ENCODE data around the gene SMYD3. TPM values are rescaled to one million over a fixed set of nuclear protein-coding genes. Genes with fewer than 3 reads are reported as not detected.

SMYD3 gene
- total and polyA plus RNA-seq, 2 of the 4 experiments (the other 2 are of a cell fraction), result 26.5 to 37.6 TPM

GRCh38 chr1:246544001-246544400 lies 36.9 kb upstream of the SMYD3 start:
- ATAC-seq (ENCODE audit: low read depth) (no peak), DNase-seq (no peak)
- Histone ChIP-seq H4K5ac (ENCODE audit: low read depth, low read length) (no peak overlapping the region), H3K27me3 (ENCODE audit: control insufficient read depth, insufficient read depth, low read length) (no peaks in the 10 kb centered on the region), H2AK5ac (ENCODE audit: low read depth, low read length) (no peak overlapping the region), H3K18ac (ENCODE audit: low read depth, low read length) (no peak overlapping the region), H3K23ac (ENCODE audit: low read depth, low read length) (no peak overlapping the region), H2BK15ac (ENCODE audit: low read depth, low read length) (no peak overlapping the region), H2BK5ac (ENCODE audit: low read depth, low read length, poor library complexity, severe bottlenecking) (no peak overlapping the region), H3K14ac (replicated peaks; ENCODE audit: low read depth, low read length) (no peak overlapping the region), H2AK9ac (replicated peaks; ENCODE audit: low read depth, low read length, poor library complexity) (no peak overlapping the region), H4K8ac (ENCODE audit: low read depth in 2 of 2, low read length in 2 of 2) (no peak overlapping the region), H3K4ac (ENCODE audit: low read depth, low read length) (no peak overlapping the region), H3K9ac (ENCODE audit: low read depth, low read length) (no peak overlapping the region), H2BK120ac (ENCODE audit: low read depth, low read length) (no peak overlapping the region), H2BK20ac (ENCODE audit: low read depth, low read length) (no peak overlapping the region), H4K20me1 (ENCODE audit: insufficient read depth, low read length) (no peaks in the 10 kb centered on the region), H3K4me3 (ENCODE audit: insufficient read depth, low read depth, low read length) (no peak overlapping the region), H2AFZ (replicated peaks; ENCODE audit: low read length, poor library complexity) (no peak overlapping the region), H3K9me1 (ENCODE audit: insufficient read depth, low read length) (0 out of 2 replicates have a peak, but pooled peaks cover 4% of the 10 kb centered on the region), H3K36me3 (ENCODE audit: control insufficient read depth, insufficient read depth, low read length) (peaks cover 37% of the 10 kb centered on the region), H3K4me1 (ENCODE audit: control insufficient read depth, insufficient read depth, low read length) (no peaks in the 10 kb centered on the region), H3K4me2 (ENCODE audit: low read depth, low read length) (no peak overlapping the region), H3K79me1 (ENCODE audit: low read depth in 1 of 2, low read length in 2 of 2) (0 out of 4 replicates have a peak, but pooled peaks cover 0 to 3% of the 10 kb centered on the region in 2 experiments), H3K27ac (ENCODE audit: insufficient read depth, low read length) (no peak overlapping the region), H3K56ac (ENCODE audit: extremely low read depth, insufficient read depth, low read length) (no peak overlapping the region), H4K91ac (ENCODE audit: insufficient read depth, low read depth, low read length) (no peak overlapping the region), H3K9me3 (ENCODE audit: control insufficient read depth, insufficient read depth, low read length) (no peaks in the 10 kb centered on the region)
- TF ChIP-seq POLR2A (IDR thresholded peaks at IDR 0.05; ENCODE audit: low read depth, low read length), result no peak
- TF ChIP-seq CHD1 (IDR thresholded peaks at IDR 0.05; ENCODE audit: low read depth, low read length), result no peak
- no peak for TF ChIP-seq NFE2L2 (IDR thresholded peaks at IDR 0.05; ENCODE audit: low read depth, low read length)
- TF ChIP-seq RCOR1 (IDR thresholded peaks at IDR 0.05; ENCODE audit: insufficient replicate concordance, low read length), result no peak
- no peak for TF ChIP-seq CEBPB (IDR thresholded peaks at IDR 0.05; ENCODE audit: low read depth, low read length)
- TF ChIP-seq RFX5 (IDR thresholded peaks at IDR 0.05; ENCODE audit: low read depth, low read length), result no peak
- BruUV-seq (replicated peaks), result no TSS peak
- dilution Hi-C loops (cut with HindIII; ENCODE audit: low sequenced_read_pairs, unreplicated experiment) (no loop called here), intact Hi-C loops (cut with micrococcal nuclease) (no loop called here), in situ Hi-C loops (cut with MboI; ENCODE audit: low sequenced_read_pairs) (no loop called here)
- ChIA-PET CTCF (no interaction called here), POLR2A (ENCODE audit: unreplicated experiment) (no interaction called here)
- no CpG with 5 or more reads among the region's 1 CpG for whole genome bisulfite sequencing, 2 experiments (ENCODE audit: extremely low coverage in 2 of 2, insufficient read length in 1 of 2)
